WTC11 (cell line): ENCODE results near the gene ARHGEF9. TPM values are rescaled to one million over a fixed set of nuclear protein-coding genes. Genes with fewer than 3 reads are reported as not detected.

ENCODE experiments used
- ATAC-seq: fragments of 200-7000 bp; cut with Tn5 transposase; 2 replicates; pipeline ENCODE4 v1.10.0; 2021; ENCODE audit warnings: mild to moderate bottlenecking, moderate library complexity
- CTCF ChIA-PET: fragments of 300-600 bp; sonication (Branson Sonifier 250); formaldehyde crosslinking; loops from one replicate; lab custom pipeline; 2021; ENCODE audit warnings: antibody characterized with exemption; lab: Charles Lee
- POLR2A ChIA-PET: fragments of 350-600 bp; sonication (Branson Sonifier 250); formaldehyde crosslinking; loops from one replicate; lab custom pipeline; 2021; ENCODE audit warnings: antibody characterized with exemption; lab: Charles Lee
- DNase-seq: peaks from one replicate; pipeline ENCODE4 v3.0.0; 2021; ENCODE audit warnings: low spot score
- H3K27ac Mint-ChIP-seq: 2 replicates; pipeline ENCODE4 v1.8.0; 2021; ENCODE audit warnings: mixed read lengths
- H3K27me3 Mint-ChIP-seq: 2 replicates; pipeline ENCODE4 v1.8.0; 2021; ENCODE audit warnings: low read depth, mild to moderate bottlenecking, moderate library complexity, mixed read lengths
- H3K36me3 Mint-ChIP-seq: 2 replicates; pipeline ENCODE4 v1.8.0; 2021; ENCODE audit warnings: mixed read lengths
- H3K4me1 Mint-ChIP-seq: 2 replicates; pipeline ENCODE4 v1.8.0; 2022; ENCODE audit warnings: mixed read lengths
- H3K4me3 Mint-ChIP-seq: 2 replicates; pipeline ENCODE4 v1.8.0; 2021; ENCODE audit warnings: mild to moderate bottlenecking, moderate library complexity, mixed read lengths
- H3K9me3 Mint-ChIP-seq: 2 replicates; pipeline ENCODE4 v1.8.0; 2021; ENCODE audit warnings: mixed read lengths
- ATF1 ChIP-seq: sonication (generic); formaldehyde crosslinking; IDR thresholded peaks from 2 replicates; pipeline ENCODE4 v1.8.1; 2023; ENCODE audit warnings: mild to moderate bottlenecking, moderate library complexity, missing genetic modification reagents
- CDX4 ChIP-seq: fragments of 250-450 bp; sonication (Bioruptor Pico); IDR thresholded peaks from 2 replicates; pipeline ENCODE4 v1.9.0; 2021; ENCODE audit warnings: moderate library complexity, mild to moderate bottlenecking, inconsistent platforms, borderline replicate concordance
- CREB1 ChIP-seq: sonication (generic); formaldehyde crosslinking; IDR thresholded peaks from 2 replicates; pipeline ENCODE4 v1.8.0; 2023; ENCODE audit warnings: mild to moderate bottlenecking, missing genetic modification reagents
- EMX1 ChIP-seq: fragments of 250-450 bp; sonication (Bioruptor Pico); IDR thresholded peaks from 2 replicates; pipeline ENCODE4 v1.8.0; 2021; ENCODE audit warnings: mild to moderate bottlenecking
- FOXP1 ChIP-seq: sonication (generic); formaldehyde crosslinking; IDR thresholded peaks from 2 replicates; pipeline ENCODE4 v1.8.0; 2022; ENCODE audit warnings: missing genetic modification reagents, mild to moderate bottlenecking, moderate library complexity, borderline replicate concordance
- HMGA2 ChIP-seq: fragments of 250-450 bp; sonication (Bioruptor Pico); IDR thresholded peaks from 2 replicates; pipeline ENCODE4 v1.4.0; 2021; ENCODE audit warnings: mild to moderate bottlenecking, moderate library complexity
- IRF1 ChIP-seq: sonication (generic); formaldehyde crosslinking; IDR thresholded peaks from 2 replicates; pipeline ENCODE4 v1.8.0; 2023; ENCODE audit warnings: missing genetic modification reagents
- JAZF1 ChIP-seq: fragments of 250-450 bp; sonication (Bioruptor Pico); IDR thresholded peaks from 2 replicates; pipeline ENCODE4 v1.9.0; 2021; ENCODE audit warnings: moderate library complexity, mild to moderate bottlenecking, inconsistent platforms
- KAT7 ChIP-seq: sonication (generic); formaldehyde crosslinking; IDR thresholded peaks from 2 replicates; pipeline ENCODE4 v1.8.1; 2023; ENCODE audit warnings: missing genetic modification reagents, mild to moderate bottlenecking, borderline replicate concordance
- MLX ChIP-seq: sonication (generic); formaldehyde crosslinking; IDR thresholded peaks from 2 replicates; pipeline ENCODE4 v1.8.1; 2023; ENCODE audit warnings: mild to moderate bottlenecking, missing genetic modification reagents, moderate library complexity
- MYBL2 ChIP-seq: sonication (generic); formaldehyde crosslinking; IDR thresholded peaks from 2 replicates; pipeline ENCODE4 v1.8.1; 2023; ENCODE audit warnings: mild to moderate bottlenecking, moderate library complexity, missing genetic modification reagents
- NR2C2 ChIP-seq: sonication (generic); formaldehyde crosslinking; IDR thresholded peaks from 2 replicates; pipeline ENCODE4 v1.8.0; 2022; ENCODE audit warnings: mild to moderate bottlenecking, missing genetic modification reagents
- OVOL2 ChIP-seq: fragments of 250-450 bp; sonication (Bioruptor Pico); IDR thresholded peaks from 2 replicates; pipeline ENCODE4 v1.9.0; 2021; ENCODE audit warnings: mild to moderate bottlenecking, borderline replicate concordance
- RORB ChIP-seq: fragments of 250-450 bp; sonication (Bioruptor Pico); IDR thresholded peaks from 2 replicates; pipeline ENCODE4 v1.9.0; 2021; ENCODE audit warnings: mild to moderate bottlenecking
- SOX15 ChIP-seq: fragments of 250-450 bp; sonication (Bioruptor Pico); IDR thresholded peaks from 2 replicates; pipeline ENCODE4 v1.9.0; 2021; ENCODE audit warnings: mild to moderate bottlenecking
- TP53 ChIP-seq: sonication (generic); formaldehyde crosslinking; IDR thresholded peaks from 2 replicates; pipeline ENCODE4 v1.8.1; 2023; ENCODE audit warnings: mild to moderate bottlenecking, missing genetic modification reagents
- ZBTB21 ChIP-seq: sonication (generic); formaldehyde crosslinking; IDR thresholded peaks from 2 replicates; pipeline ENCODE4 v1.8.1; 2023; ENCODE audit warnings: mild to moderate bottlenecking, missing genetic modification reagents, borderline replicate concordance
- ZNF263 ChIP-seq: sonication (generic); formaldehyde crosslinking; IDR thresholded peaks from 2 replicates; pipeline ENCODE4 v1.8.1; 2022; ENCODE audit warnings: low read depth, mild to moderate bottlenecking, moderate library complexity, missing genetic modification reagents
- ZNF416 ChIP-seq: fragments of 250-450 bp; sonication (Bioruptor Pico); IDR thresholded peaks from 2 replicates; pipeline ENCODE4 v1.9.0; 2021; ENCODE audit warnings: mild to moderate bottlenecking, inconsistent platforms
- total RNA-seq: library from RNA; stranded (reverse); gene quantifications from 3 replicates; pipeline ENCODE4 v1.2.3, GENCODE V29; 2021
- TF ChIP-seq, protein P1 (sequence below): fragments of 250-450 bp; sonication (Bioruptor Pico); IDR thresholded peaks from 2 replicates; pipeline ENCODE4 v1.9.0; 2021; ENCODE audit warnings: mild to moderate bottlenecking
- TF ChIP-seq, protein P2 (sequence below): sonication (generic); formaldehyde crosslinking; conservative IDR thresholded peaks from 2 replicates; pipeline ENCODE4 v1.8.1; 2022; ENCODE audit warnings: mild to moderate bottlenecking, missing genetic modification reagents
- TF ChIP-seq, protein P3 (sequence below): sonication (generic); formaldehyde crosslinking; IDR thresholded peaks from 2 replicates; pipeline ENCODE4 v1.8.0; 2023; ENCODE audit warnings: mild to moderate bottlenecking, missing genetic modification reagents

ARHGEF9 gene
- total RNA-seq, 1 experiment from 2014 or later, result 32.1 TPM

- H3K9me3 Mint-ChIP-seq, result peaks cover 20% of the 10 kb centered on the region
- no peak overlapping the region for H3K27ac Mint-ChIP-seq
- POLR2A ChIA-PET, result no interaction called here
- no peaks in the 10 kb centered on the region for H3K4me1 Mint-ChIP-seq
- H3K27me3 Mint-ChIP-seq, result no peaks in the 10 kb centered on the region
- peaks cover 6% of the 10 kb centered on the region for H3K36me3 Mint-ChIP-seq
- no peak for ATAC-seq
- DNase-seq, result no peak
- TF ChIP-seq MYBL2 (CRISPR knock-in tag), result no peak
- TF ChIP-seq, all 79 proteins: peak for 0
- no peak overlapping the region for H3K4me3 Mint-ChIP-seq
- CTCF ChIA-PET, result no interaction called here
Measured at GRCh38 chrX:63818156-63818555, 33.1 kb upstream of the ARHGEF9 start.

DNA sequence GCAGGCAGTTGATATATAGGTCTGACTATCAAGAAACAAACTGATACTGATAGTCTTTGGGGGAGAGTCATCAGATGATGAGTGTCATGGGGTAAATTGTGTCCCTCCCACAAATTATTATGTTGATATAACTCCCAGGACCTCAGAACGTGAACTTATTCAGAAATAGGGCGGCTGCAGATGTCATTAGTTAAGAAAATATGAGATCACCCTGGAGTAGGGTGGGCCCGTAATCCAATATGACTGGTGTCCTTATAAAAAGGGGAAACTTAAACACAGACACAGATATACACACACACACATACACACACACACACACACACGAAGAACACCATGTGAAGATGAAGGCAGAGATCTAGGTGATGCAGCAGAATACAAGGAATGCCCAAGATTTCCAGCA lies 32.7 kb upstream of the ARHGEF9 start:
- H3K27ac Mint-ChIP-seq, result no peak overlapping the region
- H3K4me3 Mint-ChIP-seq, result no peak overlapping the region
- ATAC-seq, result no peak
- POLR2A ChIA-PET, result no interaction called here
- TF ChIP-seq SOX15 (CRISPR knock-in tag), result no peak
- no peak for TF ChIP-seq CDX4 (CRISPR knock-in tag)
- TF ChIP-seq ZNF263, result no peak
- no peak for TF ChIP-seq EMX1 (CRISPR knock-in tag)
- TF ChIP-seq NR2C2 (CRISPR knock-in tag), result no peak
- TF ChIP-seq RORB (CRISPR knock-in tag), result no peak
- TF ChIP-seq KAT7 (CRISPR knock-in tag), result no peak
- TF ChIP-seq, protein P1, sequence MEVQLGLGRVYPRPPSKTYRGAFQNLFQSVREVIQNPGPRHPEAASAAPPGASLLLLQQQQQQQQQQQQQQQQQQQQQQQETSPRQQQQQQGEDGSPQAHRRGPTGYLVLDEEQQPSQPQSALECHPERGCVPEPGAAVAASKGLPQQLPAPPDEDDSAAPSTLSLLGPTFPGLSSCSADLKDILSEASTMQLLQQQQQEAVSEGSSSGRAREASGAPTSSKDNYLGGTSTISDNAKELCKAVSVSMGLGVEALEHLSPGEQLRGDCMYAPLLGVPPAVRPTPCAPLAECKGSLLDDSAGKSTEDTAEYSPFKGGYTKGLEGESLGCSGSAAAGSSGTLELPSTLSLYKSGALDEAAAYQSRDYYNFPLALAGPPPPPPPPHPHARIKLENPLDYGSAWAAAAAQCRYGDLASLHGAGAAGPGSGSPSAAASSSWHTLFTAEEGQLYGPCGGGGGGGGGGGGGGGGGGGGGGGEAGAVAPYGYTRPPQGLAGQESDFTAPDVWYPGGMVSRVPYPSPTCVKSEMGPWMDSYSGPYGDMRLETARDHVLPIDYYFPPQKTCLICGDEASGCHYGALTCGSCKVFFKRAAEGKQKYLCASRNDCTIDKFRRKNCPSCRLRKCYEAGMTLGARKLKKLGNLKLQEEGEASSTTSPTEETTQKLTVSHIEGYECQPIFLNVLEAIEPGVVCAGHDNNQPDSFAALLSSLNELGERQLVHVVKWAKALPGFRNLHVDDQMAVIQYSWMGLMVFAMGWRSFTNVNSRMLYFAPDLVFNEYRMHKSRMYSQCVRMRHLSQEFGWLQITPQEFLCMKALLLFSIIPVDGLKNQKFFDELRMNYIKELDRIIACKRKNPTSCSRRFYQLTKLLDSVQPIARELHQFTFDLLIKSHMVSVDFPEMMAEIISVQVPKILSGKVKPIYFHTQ, result no peak
- TF ChIP-seq, all 79 proteins: peak for 0
- Mint-ChIP-seq H3K36me3 (peaks cover 2% of the 10 kb centered on the region), H3K27me3 (no peaks in the 10 kb centered on the region), H3K9me3 (peaks cover 18% of the 10 kb centered on the region), H3K4me1 (no peaks in the 10 kb centered on the region)
- no peak for DNase-seq
- CTCF ChIA-PET, result no interaction called here

- peaks cover 6% of the 10 kb centered on the region; the same call in 1 of the 2 replicates for H3K9me3 Mint-ChIP-seq
- DNase-seq (no peak), ATAC-seq (no peak)
- no peak overlapping the region for H3K4me3 Mint-ChIP-seq
- peaks cover 3% of the 10 kb centered on the region; the same call in 1 of the 2 replicates for H3K4me1 Mint-ChIP-seq
- no peak overlapping the region for H3K27ac Mint-ChIP-seq
- ChIA-PET POLR2A (no interaction called here), CTCF (no interaction called here)
- H3K36me3 Mint-ChIP-seq, result no peaks in the 10 kb centered on the region
- no peaks in the 10 kb centered on the region for H3K27me3 Mint-ChIP-seq
- TF ChIP-seq, protein P2, sequence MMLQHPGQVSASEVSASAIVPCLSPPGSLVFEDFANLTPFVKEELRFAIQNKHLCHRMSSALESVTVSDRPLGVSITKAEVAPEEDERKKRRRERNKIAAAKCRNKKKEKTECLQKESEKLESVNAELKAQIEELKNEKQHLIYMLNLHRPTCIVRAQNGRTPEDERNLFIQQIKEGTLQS (CRISPR knock-in tag), result no peak
- TF ChIP-seq NR2C2 (CRISPR knock-in tag) (no peak), FOXP1 (CRISPR knock-in tag) (no peak), SOX15 (CRISPR knock-in tag) (no peak), JAZF1 (CRISPR knock-in tag) (no peak), TP53 (CRISPR knock-in tag) (no peak), IRF1 (CRISPR knock-in tag) (no peak), CREB1 (CRISPR knock-in tag) (no peak), ZNF416 (CRISPR knock-in tag) (no peak), OVOL2 (no peak), HMGA2 (CRISPR knock-in tag) (no peak), ATF1 (CRISPR knock-in tag) (no peak), ZBTB21 (CRISPR knock-in tag) (no peak), MLX (CRISPR knock-in tag) (no peak)
- TF ChIP-seq, protein P3, sequence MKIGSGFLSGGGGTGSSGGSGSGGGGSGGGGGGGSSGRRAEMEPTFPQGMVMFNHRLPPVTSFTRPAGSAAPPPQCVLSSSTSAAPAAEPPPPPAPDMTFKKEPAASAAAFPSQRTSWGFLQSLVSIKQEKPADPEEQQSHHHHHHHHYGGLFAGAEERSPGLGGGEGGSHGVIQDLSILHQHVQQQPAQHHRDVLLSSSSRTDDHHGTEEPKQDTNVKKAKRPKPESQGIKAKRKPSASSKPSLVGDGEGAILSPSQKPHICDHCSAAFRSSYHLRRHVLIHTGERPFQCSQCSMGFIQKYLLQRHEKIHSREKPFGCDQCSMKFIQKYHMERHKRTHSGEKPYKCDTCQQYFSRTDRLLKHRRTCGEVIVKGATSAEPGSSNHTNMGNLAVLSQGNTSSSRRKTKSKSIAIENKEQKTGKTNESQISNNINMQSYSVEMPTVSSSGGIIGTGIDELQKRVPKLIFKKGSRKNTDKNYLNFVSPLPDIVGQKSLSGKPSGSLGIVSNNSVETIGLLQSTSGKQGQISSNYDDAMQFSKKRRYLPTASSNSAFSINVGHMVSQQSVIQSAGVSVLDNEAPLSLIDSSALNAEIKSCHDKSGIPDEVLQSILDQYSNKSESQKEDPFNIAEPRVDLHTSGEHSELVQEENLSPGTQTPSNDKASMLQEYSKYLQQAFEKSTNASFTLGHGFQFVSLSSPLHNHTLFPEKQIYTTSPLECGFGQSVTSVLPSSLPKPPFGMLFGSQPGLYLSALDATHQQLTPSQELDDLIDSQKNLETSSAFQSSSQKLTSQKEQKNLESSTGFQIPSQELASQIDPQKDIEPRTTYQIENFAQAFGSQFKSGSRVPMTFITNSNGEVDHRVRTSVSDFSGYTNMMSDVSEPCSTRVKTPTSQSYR (CRISPR knock-in tag), result no peak
Measured at GRCh38 chrX:63812823-63813222, 27.8 kb upstream of the ARHGEF9 start.
